Psoas muscle (tissue), 8 donors: Measurements from ENCODE around the gene ALK. TPM values are rescaled to one million over a fixed set of nuclear protein-coding genes. Genes with fewer than 3 reads are reported as not detected.

Experiments used
- ATAC-seq, 4 donors: fragments of 200-7000 bp; cut with Tn5 transposase; one replicate each; pipeline ENCODE4 v1.9.1; 2020; ENCODE audit warnings: moderate library complexity in 3 of 4, mild to moderate bottlenecking in 2 of 4
- DNase-seq, 2 donors: peaks; one replicate each; pipeline ENCODE4 v3.0.0-alpha.2; 2020
- H3K27ac ChIP-seq: fragments of 200-600 bp; one replicate; pipeline ENCODE4 v1.8.0; 2022
- H3K27me3 ChIP-seq, 3 donors: fragments of 200-600 bp in 1 of 3; one replicate each; pipeline versions ENCODE4 v1.6.1 to v1.8.0; 2013 to 2022; ENCODE audit warnings: low read length in 2 of 3, mild to moderate bottlenecking in 2 of 3, moderate library complexity in 1 of 3; ENCODE audit not compliant: insufficient read depth in 3 of 3
- H3K36me3 ChIP-seq, 2 donors: fragments of 200-600 bp in 1 of 2; one replicate each; pipeline versions ENCODE4 v1.6.1 to v1.8.0; 2013 to 2022; ENCODE audit warnings: low read depth in 1 of 2, mild to moderate bottlenecking in 1 of 2, moderate library complexity in 1 of 2; ENCODE audit not compliant: insufficient read depth in 1 of 2
- H3K4me1 ChIP-seq: fragments of 200-600 bp; one replicate; pipeline ENCODE4 v1.8.0; 2022
- H3K4me3 ChIP-seq: fragments of 200-600 bp; one replicate; pipeline ENCODE4 v1.8.0; 2022; ENCODE audit warnings: mild to moderate bottlenecking
- H3K9me3 ChIP-seq: fragments of 200-600 bp; one replicate; pipeline ENCODE4 v1.8.0; 2022
- WGBS, 3 donors: extraction: QIAGEN DNeasy Blood & Tissue Kit; methylation state at CpG; one replicate each; pipeline versions ENCODE4 v1.1.6 to v1.1.7; 2013; 5-methylcytosine and 5-hydroxymethylcytosine counted together
- intact Hi-C, 2 donors: fragments of 100-400 bp; cut with DNase I; formaldehyde crosslinking; loops; one replicate each; pipeline versions ENCODE4 v1.11.0 to v1.14.2; 2022
- polyA plus RNA-seq, 3 donors: library from polyadenylated mRNA; stranded (reverse); fragments of 200-250 nt; gene quantifications; one replicate each; pipeline ENCODE4 v1.2.3, GENCODE V29; 2013
- total RNA-seq, 4 donors: library from RNA; stranded (reverse); fragmentation: NEBNext Ultra II Directional in 2 of 4; extraction: Animal tissue kit (Norgen Biotek cat#: 25700) in 2 of 4; gene quantifications; one replicate each; pipeline versions ENCODE4 v1.2.1 to v1.2.4, GENCODE V29; 2021 to 2023
- TF ChIP-seq, protein P1 (sequence below): fragments of 200-600 bp; IDR thresholded peaks from one replicate; pipeline ENCODE4 v1.8.0; 2022; ENCODE audit warnings: antibody characterized with exemption
- donor health status: healthy with polysubstance abuse.
- donor health status: DM: no; HTN: no; CAD: no; lungs with moderate emphysema.
- donor health status: Bipolar disorder and iron deficiency.
- donor health status: healthy.
- donor health status: DM: yes; HTN: yes; CAD: no.
- donor health status: DM: no; HTN: no; CAD: no.
- donor health status: DM: no; HTN: no; CAD: no.
- donor health status: DM: yes; HTN: yes; CAD: no.

ALK gene
- total and polyA plus RNA-seq, 7 donors, result 0.03 to 0.32 (median 0.08) TPM; not detected in 2

GRCh38 chr2:29526587-29527586, 394.5 kb downstream of the ALK start:
- H3K27me3 ChIP-seq, result peaks cover 0 to 5% (median 0%) of the 10 kb centered on the region in 3 donors
- no peaks in the 10 kb centered on the region for H3K9me3 ChIP-seq
- H3K36me3 ChIP-seq, result no peaks in the 10 kb centered on the region
- H3K27ac ChIP-seq, result no peak overlapping the region
- no peaks in the 10 kb centered on the region for H3K4me1 ChIP-seq
- H3K4me3 ChIP-seq, result no peak overlapping the region
- intact Hi-C loops, result no loop called here
- no peak for ATAC-seq
- TF ChIP-seq, protein P1, sequence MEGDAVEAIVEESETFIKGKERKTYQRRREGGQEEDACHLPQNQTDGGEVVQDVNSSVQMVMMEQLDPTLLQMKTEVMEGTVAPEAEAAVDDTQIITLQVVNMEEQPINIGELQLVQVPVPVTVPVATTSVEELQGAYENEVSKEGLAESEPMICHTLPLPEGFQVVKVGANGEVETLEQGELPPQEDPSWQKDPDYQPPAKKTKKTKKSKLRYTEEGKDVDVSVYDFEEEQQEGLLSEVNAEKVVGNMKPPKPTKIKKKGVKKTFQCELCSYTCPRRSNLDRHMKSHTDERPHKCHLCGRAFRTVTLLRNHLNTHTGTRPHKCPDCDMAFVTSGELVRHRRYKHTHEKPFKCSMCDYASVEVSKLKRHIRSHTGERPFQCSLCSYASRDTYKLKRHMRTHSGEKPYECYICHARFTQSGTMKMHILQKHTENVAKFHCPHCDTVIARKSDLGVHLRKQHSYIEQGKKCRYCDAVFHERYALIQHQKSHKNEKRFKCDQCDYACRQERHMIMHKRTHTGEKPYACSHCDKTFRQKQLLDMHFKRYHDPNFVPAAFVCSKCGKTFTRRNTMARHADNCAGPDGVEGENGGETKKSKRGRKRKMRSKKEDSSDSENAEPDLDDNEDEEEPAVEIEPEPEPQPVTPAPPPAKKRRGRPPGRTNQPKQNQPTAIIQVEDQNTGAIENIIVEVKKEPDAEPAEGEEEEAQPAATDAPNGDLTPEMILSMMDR, result no peak
- WGBS, 3 donors, result 85 to 91% (median 86%) methylated on average over 7 of the region's 7 CpGs
- no peak for DNase-seq

DNA sequence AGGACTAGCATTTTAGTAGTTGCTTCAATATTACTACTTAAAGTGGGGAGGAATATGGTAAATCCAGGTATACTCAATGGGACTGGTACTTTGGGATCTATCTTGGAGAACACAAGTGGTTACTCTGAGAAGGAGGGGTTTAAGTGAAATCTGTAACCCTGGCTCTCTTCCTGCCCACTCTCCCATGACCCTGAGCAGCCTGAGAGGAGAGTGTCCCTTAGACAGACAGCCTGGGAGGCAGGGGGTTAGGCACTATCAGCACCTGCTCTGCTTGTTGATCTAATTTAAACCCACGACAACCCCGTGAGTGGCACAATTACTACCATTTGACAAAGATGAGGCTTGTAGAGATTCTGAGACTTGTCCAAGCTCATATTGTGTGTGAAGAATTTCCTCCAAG, 395.5 kb downstream of the ALK start:
- Histone ChIP-seq H3K27me3 (peaks cover 0 to 5% (median 0%) of the 10 kb centered on the region in 3 donors), H3K27ac (no peak overlapping the region), H3K36me3 (no peaks in the 10 kb centered on the region), H3K4me1 (no peaks in the 10 kb centered on the region), H3K4me3 (no peak overlapping the region), H3K9me3 (no peaks in the 10 kb centered on the region)
- TF ChIP-seq, protein P1, result no peak
- 46 to 77% (median 58%) methylated on average over 2 of the region's 2 CpGs for WGBS, 3 donors
- intact Hi-C loops, result no loop called here
- DNase-seq (no peak), ATAC-seq (no peak)

DNA sequence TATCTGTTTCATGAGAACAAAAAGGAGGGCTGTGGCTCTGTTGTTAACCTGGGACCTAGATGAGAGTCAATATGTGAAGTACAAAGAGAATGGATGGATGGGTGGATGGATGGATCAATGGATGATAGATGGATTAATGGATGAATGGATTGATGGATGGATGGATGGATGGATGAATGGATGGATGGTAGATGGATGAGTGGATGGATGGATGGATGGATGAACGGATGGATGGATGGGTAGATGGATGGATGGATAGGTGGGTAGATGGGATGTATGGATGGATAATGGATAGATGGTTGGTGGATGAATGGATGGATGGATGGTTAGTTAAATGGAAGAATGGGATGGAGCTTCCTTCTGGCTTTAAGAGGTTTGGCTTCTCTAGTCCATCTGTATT, 396.7 kb downstream of the ALK start:
- no peak overlapping the region for H3K4me3 ChIP-seq
- no peaks in the 10 kb centered on the region for H3K36me3 ChIP-seq
- DNase-seq (no peak), ATAC-seq (no peak)
- H3K27ac ChIP-seq, result no peak overlapping the region
- H3K9me3 ChIP-seq, result no peaks in the 10 kb centered on the region
- TF ChIP-seq, protein P1, result no peak
- peaks cover 0 to 5% (median 0%) of the 10 kb centered on the region in 3 donors for H3K27me3 ChIP-seq
- WGBS, 3 donors, result 88 to 94% (median 93%) methylated on average over 1 of the region's 1 CpG
- intact Hi-C loops, result no loop called here
- no peaks in the 10 kb centered on the region for H3K4me1 ChIP-seq

DNA sequence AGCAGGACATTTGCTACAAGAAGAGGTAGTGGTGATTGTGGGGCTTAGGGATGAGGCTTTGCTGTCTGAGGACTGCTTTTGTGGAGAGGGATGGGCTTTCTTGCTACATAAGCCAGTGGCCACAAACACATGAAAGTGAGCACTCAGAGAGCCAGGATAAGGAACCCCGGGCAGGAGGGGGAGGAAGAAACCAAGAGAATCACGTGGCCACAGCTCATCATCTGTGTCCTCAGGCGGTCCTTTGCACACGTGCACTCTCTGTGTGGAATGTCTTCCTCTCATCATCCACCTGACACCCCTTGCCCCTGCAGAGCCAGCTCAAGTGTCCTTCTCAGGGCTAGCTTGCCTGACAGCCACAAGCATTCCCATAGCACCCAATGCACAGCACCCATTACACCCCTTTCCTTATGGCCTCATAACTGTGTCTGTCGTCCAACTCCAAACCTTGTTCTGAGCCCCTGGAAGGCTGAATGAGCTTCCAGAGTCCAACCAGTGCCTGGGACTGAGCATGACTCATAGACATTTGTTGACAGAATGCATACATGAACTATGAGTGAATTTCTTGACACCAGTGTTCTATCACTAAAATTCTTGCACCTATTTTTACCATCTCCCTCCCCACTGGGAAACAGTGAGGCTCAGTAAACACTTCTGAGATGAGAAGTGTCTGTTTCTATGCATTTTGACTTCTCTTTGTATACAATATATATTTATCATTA, 398.3 kb downstream of the ALK start:
- no peak for DNase-seq
- Histone ChIP-seq H3K27me3 (peaks cover 0 to 2% (median 0%) of the 10 kb centered on the region in 3 donors), H3K36me3 (no peaks in the 10 kb centered on the region), H3K4me3 (no peak overlapping the region), H3K4me1 (peaks cover 7% of the 10 kb centered on the region), H3K9me3 (no peaks in the 10 kb centered on the region), H3K27ac (no peak overlapping the region)
- ATAC-seq, result no peak
- TF ChIP-seq, protein P1, result no peak
- WGBS, 3 donors, result 66 to 77% (median 69%) methylated on average over 5 of the region's 5 CpGs
- intact Hi-C loops, result no loop called here
